H1 (cell line): ENCODE results near the gene FRMD4B. TPM values are rescaled to one million over a fixed set of nuclear protein-coding genes. Genes with fewer than 3 reads are reported as not detected.

Source experiments
- CTCF ChIA-PET: fragments of 300-600 bp; sonication (Branson Sonifier 250); formaldehyde crosslinking; loops from one replicate; lab custom pipeline; 2021; ENCODE audit not compliant: partially characterized antibody; lab: Charles Lee
- POLR2A ChIA-PET: fragments of 300-600 bp; sonication (Branson Sonifier 250); formaldehyde crosslinking; loops from one replicate; lab custom pipeline; 2021; ENCODE audit warnings: inconsistent platforms; ENCODE audit not compliant: partially characterized antibody; lab: Charles Lee
- DNase-seq, 2 experiments: peaks; one replicate each; pipeline versions ENCODE4 v3.0.0 to v3.0.0-alpha.2; 2010 to 2022; ENCODE audit warnings: low spot score in 2 of 2, low read depth in 1 of 2, mixed read lengths in 1 of 2
- FAIRE-seq: peaks from 2 replicates; lab custom pipeline; 2011; peaks lifted over from hg19 to GRCh38; lab: Jason Lieb, UNC
- H2AFZ ChIP-seq: 2 replicates; pipeline ENCODE4 v1.8.1; 2012; ENCODE audit warnings: low read length, inconsistent platforms
- H2AK5ac ChIP-seq: 2 replicates; pipeline ENCODE4 v1.6.1; 2013; ENCODE audit warnings: low read depth, low read length
- H2BK120ac ChIP-seq: replicated peaks from 2 replicates; pipeline ENCODE3; 2013; ENCODE audit warnings: low read depth, low read length, inconsistent platforms
- H2BK12ac ChIP-seq: 2 replicates; pipeline ENCODE4 v1.6.1; 2013; ENCODE audit warnings: low read depth, low read length
- H2BK15ac ChIP-seq: 2 replicates; pipeline ENCODE4 v1.6.1; 2013; ENCODE audit warnings: low read length
- H2BK20ac ChIP-seq: 2 replicates; pipeline ENCODE4 v1.6.1; 2013; ENCODE audit warnings: low read length
- H2BK5ac ChIP-seq: 2 replicates; pipeline ENCODE4 v1.6.1; 2013; ENCODE audit warnings: low read depth, low read length
- H3K14ac ChIP-seq: 2 replicates; pipeline ENCODE4 v1.6.1; 2013; ENCODE audit warnings: inconsistent platforms; ENCODE audit not compliant: insufficient read length
- H3K18ac ChIP-seq: 2 replicates; pipeline ENCODE4 v1.6.1; 2013; ENCODE audit warnings: low read length; ENCODE audit errors: extremely low read depth
- H3K23ac ChIP-seq: 2 replicates; pipeline ENCODE4 v1.6.1; 2013; ENCODE audit warnings: inconsistent platforms; ENCODE audit not compliant: insufficient read length
- H3K23me2 ChIP-seq: 2 replicates; pipeline ENCODE4 v1.6.1; 2013; ENCODE audit warnings: low read depth, low read length
- H3K27ac ChIP-seq: 2 replicates; pipeline ENCODE4 v1.6.1; 2011; ENCODE audit warnings: low read depth, low read length, inconsistent platforms
- H3K27me3 ChIP-seq, 4 experiments: replicated peaks in 1 of 4; 1 replicate in 1 of 4; 2 replicates in 3 of 4; pipeline versions ENCODE4 v1.6.1 to v1.8.1; 2011 to 2013; ENCODE audit warnings: low read length in 3 of 4, mild to moderate bottlenecking in 3 of 4, inconsistent platforms in 2 of 4, mixed read lengths in 2 of 4, moderate library complexity in 1 of 4; ENCODE audit not compliant: control insufficient read depth in 3 of 4, insufficient read depth in 3 of 4; ENCODE audit errors: extremely low read depth in 1 of 4
- H3K36me3 ChIP-seq, 4 experiments: 2 replicates each; pipeline versions ENCODE4 v1.6.1 to v1.8.1; 2011 to 2013; ENCODE audit warnings: mild to moderate bottlenecking in 4 of 4, low read length in 3 of 4, moderate library complexity in 2 of 4, control low read depth in 1 of 4, inconsistent platforms in 1 of 4; ENCODE audit not compliant: insufficient read depth in 4 of 4, control insufficient read depth in 2 of 4
- H3K4ac ChIP-seq: replicated peaks from 2 replicates; pipeline ENCODE3; 2013; ENCODE audit warnings: low read length, low read depth, mixed read lengths, inconsistent platforms; ENCODE audit not compliant: insufficient read length
- H3K4me1 ChIP-seq, 4 experiments: replicated peaks in 1 of 4; 1 replicate in 1 of 4; 2 replicates in 3 of 4; pipeline versions ENCODE4 v1.6.1 to v1.8.1; 2011 to 2013; ENCODE audit warnings: low read length in 3 of 4, inconsistent platforms in 2 of 4, mixed read lengths in 1 of 4; ENCODE audit not compliant: insufficient read depth in 4 of 4, control insufficient read depth in 3 of 4
- H3K4me2 ChIP-seq, 2 experiments: 2 replicates each; pipeline versions ENCODE4 v1.6.1 to v1.8.1; 2011 to 2013; ENCODE audit warnings: low read depth in 2 of 2, low read length in 2 of 2, control low read depth in 1 of 2, inconsistent platforms in 1 of 2, mild to moderate bottlenecking in 1 of 2; ENCODE audit not compliant: insufficient read depth in 1 of 2
- H3K4me3 ChIP-seq, 4 experiments: fragments of 200-600, 300-600 bp in 1 of 4; sonication (generic), shearing (Covaris generic), sonication (Bioruptor Twin) in 1 of 4; 2 replicates each; pipeline versions ENCODE4 v1.5.1 to v1.8.1; 2011 to 2016; ENCODE audit warnings: low read length in 4 of 4, low read depth in 3 of 4, control low read depth in 2 of 4, inconsistent platforms in 2 of 4, mild to moderate bottlenecking in 2 of 4, mixed read lengths in 1 of 4, moderate library complexity in 1 of 4; ENCODE audit not compliant: insufficient read depth in 2 of 4; ENCODE audit errors: extremely low read depth in 1 of 4
- H3K56ac ChIP-seq: replicated peaks from 2 replicates; pipeline ENCODE3; 2013; ENCODE audit warnings: low read depth, mild to moderate bottlenecking, mixed read lengths, low read length, inconsistent platforms; ENCODE audit not compliant: insufficient read length
- H3K79me1 ChIP-seq: 2 replicates; pipeline ENCODE4 v1.6.1; 2013; ENCODE audit warnings: low read depth, low read length, control low read depth
- H3K79me2 ChIP-seq, 2 experiments: 2 replicates each; pipeline versions ENCODE4 v1.6.1 to v1.8.1; 2012 to 2013; ENCODE audit warnings: low read length in 2 of 2, mild to moderate bottlenecking in 2 of 2, inconsistent platforms in 1 of 2; ENCODE audit not compliant: insufficient read depth in 2 of 2, control insufficient read depth in 1 of 2
- H3K9ac ChIP-seq, 4 experiments: replicated peaks in 1 of 4; 1 replicate in 1 of 4; 2 replicates in 3 of 4; pipeline versions ENCODE4 v1.6.1 to v1.8.1; 2011 to 2013; ENCODE audit warnings: low read depth in 3 of 4, low read length in 3 of 4, control low read depth in 2 of 4, mild to moderate bottlenecking in 2 of 4, moderate library complexity in 2 of 4, inconsistent platforms in 1 of 4; ENCODE audit errors: extremely low read depth in 1 of 4
- H3K9me3 ChIP-seq, 2 experiments: 2 replicates each; pipeline versions ENCODE4 v1.6.1 to v1.8.1; 2012 to 2013; ENCODE audit warnings: mild to moderate bottlenecking in 2 of 2, moderate library complexity in 2 of 2, control low read depth in 1 of 2, inconsistent platforms in 1 of 2, low read depth in 1 of 2, low read length in 1 of 2, mixed read lengths in 1 of 2; ENCODE audit not compliant: insufficient read depth in 2 of 2
- H4K20me1 ChIP-seq, 2 experiments: replicated peaks in 1 of 2; 2 replicates each; pipeline versions ENCODE3 to v1.8.1; 2011 to 2013; ENCODE audit warnings: inconsistent platforms in 2 of 2, low read length in 2 of 2, mild to moderate bottlenecking in 1 of 2; ENCODE audit not compliant: insufficient read depth in 2 of 2, control insufficient read depth in 1 of 2
- H4K5ac ChIP-seq: 2 replicates; pipeline ENCODE4 v1.6.1; 2013; ENCODE audit warnings: low read length, low read depth, mixed read lengths, inconsistent platforms; ENCODE audit not compliant: insufficient read length
- H4K8ac ChIP-seq: 2 replicates; pipeline ENCODE4 v1.8.0; 2013; ENCODE audit warnings: mild to moderate bottlenecking, moderate library complexity, low read length, inconsistent platforms; ENCODE audit not compliant: insufficient read depth; ENCODE audit errors: extremely low read depth
- H4K91ac ChIP-seq: replicated peaks from 2 replicates; pipeline ENCODE3; 2013; ENCODE audit warnings: low read length, mixed read lengths, inconsistent platforms; ENCODE audit not compliant: insufficient read length
- CTCF ChIP-seq, 3 experiments: IDR thresholded peaks; 1 replicate in 2 of 3; 2 replicates in 1 of 3; pipeline versions ENCODE4 v1.5.1 to v1.6.1; 2011; ENCODE audit warnings: low read length in 3 of 3, mild to moderate bottlenecking in 3 of 3, inconsistent platforms in 2 of 3, low read depth in 1 of 3, moderate library complexity in 1 of 3; ENCODE audit not compliant: insufficient read depth in 1 of 3; ENCODE audit errors: control extremely low read depth in 1 of 3
- EZH2 ChIP-seq: fragments of 200-600 bp; sonication (generic); IDR thresholded peaks from 2 replicates; pipeline ENCODE4 v1.7.1; 2012; ENCODE audit warnings: low read depth, mild to moderate bottlenecking, moderate library complexity, low read length, inconsistent platforms; ENCODE audit not compliant: severe bottlenecking
- SUZ12 ChIP-seq: fragments of 200-600 bp; sonication (generic); IDR thresholded peaks from 2 replicates; pipeline ENCODE4 v1.6.1; 2012; ENCODE audit warnings: mild to moderate bottlenecking, inconsistent platforms, low read length, moderate library complexity, mixed read lengths
- TAF7 ChIP-seq: optimal IDR thresholded peaks from 2 replicates; pipeline ENCODE3; 2011; ENCODE audit warnings: low read depth, mild to moderate bottlenecking, inconsistent platforms, low read length, moderate library complexity, borderline replicate concordance
- polyA plus RNA-seq, 7 experiments: library from polyadenylated mRNA; depleted of rRNA in 3 of 7; stranded (reverse) in 5 of 7; unstranded in 2 of 7; fragments of >200 nt in 5 of 7; fragments of 200-250 nt in 2 of 7; gene quantifications; 1 replicate in 5 of 7; 2 replicates in 1 of 7; 4 replicates in 1 of 7; pipeline versions ENCODE4 v1.2.1 to v1.2.3, GENCODE V29; 2011 to 2013; ENCODE audit warnings: missing spikeins in 2 of 7, mixed read lengths in 2 of 7
- total RNA-seq: library from RNA; stranded (reverse); fragmentation: NEBNext Ultra II Directional; extraction: Animal tissue kit (Norgen Biotek cat#: 25700); gene quantifications from 2 replicates; pipeline ENCODE4 v1.2.1, GENCODE V29; 2021
- TF ChIP-seq, protein P1 (sequence below): IDR thresholded peaks from 2 replicates; pipeline ENCODE4 v1.6.1; 2011; ENCODE audit warnings: low read length, improper control_type of control experiment

FRMD4B gene
- total and polyA plus RNA-seq, 2 of the 8 experiments (the other 6 are each of a cell fraction or from before 2014, with no cell fraction given): 2.7 to 7.2 TPM

GRCh38 chr3:69141313-69141712 lies 244.6 kb downstream of the FRMD4B start:
- Histone ChIP-seq H3K27ac (no peak overlapping the region), H4K5ac (no peak overlapping the region), H4K91ac (no peak overlapping the region), H2AFZ (no peak overlapping the region), H3K4me1 (peaks cover 0 to 6% (median 4%) of the 10 kb centered on the region in 4 experiments; a peak in 5 of 7 replicates), H3K56ac (no peak overlapping the region), H3K14ac (no peak overlapping the region), H3K4me3 (no peak overlapping the region), H3K27me3 (peaks cover 0 to 6% (median 4%) of the 10 kb centered on the region in 4 experiments; a peak in 3 of 7 replicates), H4K8ac (no peak overlapping the region), H3K79me2 (no peaks in the 10 kb centered on the region), H3K18ac (no peak overlapping the region)
- CTCF ChIA-PET: interaction anchor here (1.1 to 1.6 kb wide), 3 partner anchors 20 to 168 kb away, joined by 3 read pairs; no protein-coding TSS in a partner anchor
- TF ChIP-seq, protein P1, sequence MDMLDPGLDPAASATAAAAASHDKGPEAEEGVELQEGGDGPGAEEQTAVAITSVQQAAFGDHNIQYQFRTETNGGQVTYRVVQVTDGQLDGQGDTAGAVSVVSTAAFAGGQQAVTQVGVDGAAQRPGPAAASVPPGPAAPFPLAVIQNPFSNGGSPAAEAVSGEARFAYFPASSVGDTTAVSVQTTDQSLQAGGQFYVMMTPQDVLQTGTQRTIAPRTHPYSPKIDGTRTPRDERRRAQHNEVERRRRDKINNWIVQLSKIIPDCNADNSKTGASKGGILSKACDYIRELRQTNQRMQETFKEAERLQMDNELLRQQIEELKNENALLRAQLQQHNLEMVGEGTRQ: no peak
- no peak for TF ChIP-seq SUZ12
- no peak for TF ChIP-seq CTCF (IDR thresholded peaks at IDR 0.05; ENCODE audit: control extremely low read depth in 1 of 3, insufficient read depth in 1 of 3, low read depth in 1 of 3, low read length in 3 of 3)
- no peak for TF ChIP-seq TAF7
- no peak for TF ChIP-seq EZH2
- TF ChIP-seq, all 59 proteins: peak for 0
- Histone ChIP-seq H3K36me3 (no peaks in the 10 kb centered on the region), H2AK5ac (no peak overlapping the region), H3K9me3 (no peaks in the 10 kb centered on the region), H3K4ac (no peak overlapping the region), H2BK20ac (no peak overlapping the region), H3K23me2 (no peaks in the 10 kb centered on the region), H3K79me1 (no peaks in the 10 kb centered on the region), H2BK5ac (no peak overlapping the region), H2BK120ac (no peak overlapping the region), H2BK15ac (no peak overlapping the region), H2BK12ac (no peak overlapping the region), H4K20me1 (no peaks in the 10 kb centered on the region), H3K23ac (no peak overlapping the region), H3K4me2 (no peak overlapping the region), H3K9ac (no peak overlapping the region)
- POLR2A ChIA-PET: no interaction called here
- FAIRE-seq (no peak), DNase-seq (no peak)
